B cell (primary cell): ENCODE data around the gene TAS2R60. TPM values are rescaled to one million over a fixed set of nuclear protein-coding genes. Genes with fewer than 3 reads are reported as not detected.

ENCODE experiments used
- ATAC-seq: fragments of 200-7000 bp; cut with Tn5 transposase; one replicate; pipeline ENCODE4 v1.10.0; 2021; ENCODE audit warnings: low read depth, mild to moderate bottlenecking, moderate number of reproducible peaks, moderate library complexity
- CTCF ChIA-PET: fragments of 350-600 bp; sonication (Branson Sonifier 250); formaldehyde crosslinking; loops from one replicate; lab custom pipeline; 2021; ENCODE audit warnings: antibody characterized with exemption, inconsistent platforms; lab: Charles Lee
- POLR2A ChIA-PET: fragments of 350-600 bp; sonication (Branson Sonifier 250); formaldehyde crosslinking; loops from one replicate; lab custom pipeline; 2021; ENCODE audit warnings: antibody characterized with exemption; lab: Charles Lee
- DNase-seq: peaks from one replicate; pipeline ENCODE4 v3.0.0; 2013
- H2AFZ ChIP-seq: 2 replicates; pipeline ENCODE4 v1.6.1; 2012; ENCODE audit warnings: mild to moderate bottlenecking, low read depth, low read length; ENCODE audit not compliant: insufficient read depth, poor library complexity, severe bottlenecking
- H3K27ac ChIP-seq, 2 donors: 1 replicate in 1 of 2; 2 replicates in 1 of 2; pipeline ENCODE4 v1.5.1; 2012 to 2013; ENCODE audit warnings: low read length in 2 of 2, mild to moderate bottlenecking in 2 of 2, moderate library complexity in 1 of 2
- H3K27me3 ChIP-seq, 4 experiments: fragments of 200-600 bp in 1 of 4; sonication (generic) in 1 of 4; replicated peaks in 1 of 4; 1 replicate in 2 of 4; 2 replicates in 2 of 4; pipeline versions ENCODE4 v1.6.1 to v1.7.0; 2013 to 2016; ENCODE audit warnings: low read length in 3 of 4, mild to moderate bottlenecking in 2 of 4, mixed read lengths in 1 of 4, moderate library complexity in 1 of 4; ENCODE audit not compliant: insufficient read depth in 4 of 4, control insufficient read depth in 3 of 4; ENCODE audit errors: control extremely low read depth in 1 of 4
- H3K36me3 ChIP-seq, 2 experiments: replicated peaks in 1 of 2; 1 replicate in 1 of 2; 2 replicates in 1 of 2; pipeline versions ENCODE4 v1.6.1 to v1.7.1; 2013; ENCODE audit warnings: low read length in 1 of 2; ENCODE audit not compliant: insufficient read depth in 2 of 2, control insufficient read depth in 1 of 2; ENCODE audit errors: control extremely low read depth in 1 of 2, extremely low read depth in 1 of 2
- H3K4me1 ChIP-seq, 2 donors: fragments of 200-600 bp in 1 of 2; sonication (generic) in 1 of 2; 1 replicate in 1 of 2; 2 replicates in 1 of 2; pipeline versions ENCODE4 v1.5.1 to v1.6.1; 2013 to 2017; ENCODE audit warnings: low read length in 2 of 2; ENCODE audit not compliant: control insufficient read depth in 2 of 2, insufficient read depth in 2 of 2
- H3K4me2 ChIP-seq: replicated peaks from 2 replicates; pipeline ENCODE3; 2012; ENCODE audit warnings: mild to moderate bottlenecking, low read depth, low read length; ENCODE audit not compliant: poor library complexity, severe bottlenecking
- H3K4me3 ChIP-seq, 5 experiments: fragments of 200-600 bp in 1 of 5; sonication (generic) in 1 of 5; 1 replicate in 3 of 5; 2 replicates in 2 of 5; pipeline versions ENCODE4 v1.5.1 to v1.7.0; 2011 to 2016; ENCODE audit warnings: low read length in 4 of 5, mild to moderate bottlenecking in 4 of 5, low read depth in 2 of 5, control low read depth in 1 of 5, moderate library complexity in 1 of 5; ENCODE audit not compliant: insufficient read depth in 1 of 5; ENCODE audit errors: control extremely low read depth in 1 of 5, extremely low read depth in 1 of 5
- H3K79me2 ChIP-seq: fragments of 200-600 bp; sonication (generic); one replicate; pipeline ENCODE4 v1.6.0; 2016; ENCODE audit warnings: low read length; ENCODE audit not compliant: control insufficient read depth, insufficient read depth
- H3K9ac ChIP-seq: fragments of 200-600 bp; sonication (generic); 2 replicates; pipeline ENCODE4 v1.6.1; 2017; ENCODE audit warnings: mild to moderate bottlenecking, low read length, moderate library complexity
- H3K9me3 ChIP-seq, 3 donors: one replicate each; pipeline versions ENCODE4 v1.6.1 to v1.7.1; 2013; ENCODE audit warnings: low read length in 2 of 3; ENCODE audit not compliant: control insufficient read depth in 2 of 3, insufficient read depth in 1 of 3; ENCODE audit errors: control extremely low read depth in 1 of 3
- H4K20me1 ChIP-seq: 2 replicates; pipeline ENCODE4 v1.6.0; 2012; ENCODE audit warnings: mild to moderate bottlenecking, low read length; ENCODE audit not compliant: insufficient read depth, control insufficient read depth, poor library complexity, severe bottlenecking
- H3K27ac Mint-ChIP-seq: one replicate; pipeline ENCODE4 v1.8.0; 2021; ENCODE audit warnings: mixed read lengths
- H3K27me3 Mint-ChIP-seq: one replicate; pipeline ENCODE4 v1.8.0; 2021; ENCODE audit warnings: mixed read lengths
- H3K4me1 Mint-ChIP-seq: one replicate; pipeline ENCODE4 v1.8.0; 2021; ENCODE audit warnings: mixed read lengths
- H3K4me3 Mint-ChIP-seq: one replicate; pipeline ENCODE4 v1.8.0; 2021; ENCODE audit warnings: mixed read lengths
- H3K9me3 Mint-ChIP-seq: one replicate; pipeline ENCODE4 v1.8.0; 2022; ENCODE audit warnings: mixed read lengths; ENCODE audit not compliant: insufficient read depth
- CTCF ChIP-seq: fragments of 200-600 bp; IDR thresholded peaks from one replicate; pipeline ENCODE4 v1.8.0; 2022; ENCODE audit warnings: antibody characterized with exemption, mild to moderate bottlenecking
- EZH2 ChIP-seq: IDR thresholded peaks from 2 replicates; pipeline ENCODE4 v1.6.1; 2012; ENCODE audit warnings: borderline replicate concordance, low read depth, mild to moderate bottlenecking, moderate library complexity, low read length; ENCODE audit not compliant: insufficient read depth, poor library complexity, severe bottlenecking
- WGBS: methylation state at CpG from one replicate; pipeline ENCODE4 v1.1.5; 2013; ENCODE audit warnings: missing lambda C conversion rate; ENCODE audit not compliant: insufficient coverage; 5-methylcytosine and 5-hydroxymethylcytosine counted together
- intact Hi-C: fragments of 100-400 bp; cut with micrococcal nuclease; formaldehyde crosslinking; loops from one replicate; pipeline ENCODE4 v1.10.0; 2022
- polyA plus RNA-seq: library from polyadenylated mRNA; depleted of rRNA; stranded (reverse); fragments of >200 nt; gene quantifications from 2 replicates; pipeline ENCODE4 v1.2.3, GENCODE V29; 2012
- total RNA-seq, 2 donors: library from RNA; stranded (reverse); fragments of 120-200 nt in 1 of 2; gene quantifications; 1 replicate in 1 of 2; 2 replicates in 1 of 2; pipeline versions ENCODE4 v1.2.3 to v1.2.4, GENCODE V29; 2013 to 2022

TAS2R60 gene
- total and polyA plus RNA-seq, 2 donors (not counting 1 experiment from before 2014, with no cell fraction given), result not detected

- intact Hi-C loops, result no loop called here
- ATAC-seq (no peak), DNase-seq (no peak)
- ChIA-PET CTCF (interaction anchor here (0.8 to 2.8 kb wide), 5 partner anchors 10 to 190 kb away, joined by 3 to 16 read pairs (median 4); no protein-coding TSS in a partner anchor), POLR2A (no interaction called here)
- H4K20me1 ChIP-seq, result no peaks in the 10 kb centered on the region
- H3K36me3 ChIP-seq, result no peaks in the 10 kb centered on the region
- H3K4me3 ChIP-seq, result no peak overlapping the region
- H3K9me3 ChIP-seq, result no peaks in the 10 kb centered on the region
- no peak overlapping the region for H3K27ac ChIP-seq
- peaks cover 20 to 25% of the 10 kb centered on the region in 2 donors for H3K4me1 ChIP-seq
- H3K27ac Mint-ChIP-seq, result no peak overlapping the region
- H3K4me2 ChIP-seq, result no peak overlapping the region
- no peak overlapping the region for H3K9ac ChIP-seq
- H3K4me3 Mint-ChIP-seq, result no peak overlapping the region
- 88% methylated on average over 8 of the region's 9 CpGs for WGBS
- no peaks in the 10 kb centered on the region for H3K9me3 Mint-ChIP-seq
- peaks cover 11% of the 10 kb centered on the region for H3K27me3 Mint-ChIP-seq
- TF ChIP-seq CTCF, result no peak
- H3K27me3 ChIP-seq, result peaks cover 0 to 15% (median 6%) of the 10 kb centered on the region in 4 experiments
- H2AFZ ChIP-seq, result no peak overlapping the region
- H3K4me1 Mint-ChIP-seq, result peaks cover 25% of the 10 kb centered on the region
- H3K79me2 ChIP-seq, result no peaks in the 10 kb centered on the region
Observed at GRCh38 chr7:143405173-143406001, 37.9 kb upstream of the TAS2R60 start.

GRCh38 chr7:143406002-143406357, 37.3 kb upstream of the TAS2R60 start:
- 80% methylated on average over 3 of the region's 3 CpGs for WGBS
- Mint-ChIP-seq H3K4me1 (peaks cover 29% of the 10 kb centered on the region), H3K27ac (no peak overlapping the region), H3K4me3 (no peak overlapping the region), H3K27me3 (peaks cover 15% of the 10 kb centered on the region), H3K9me3 (no peaks in the 10 kb centered on the region)
- intact Hi-C loops, result no loop called here
- Histone ChIP-seq H3K4me3 (no peak overlapping the region), H3K79me2 (no peaks in the 10 kb centered on the region), H4K20me1 (no peaks in the 10 kb centered on the region), H3K9me3 (no peaks in the 10 kb centered on the region), H2AFZ (no peak overlapping the region), H3K36me3 (no peaks in the 10 kb centered on the region), H3K27me3 (peaks cover 0 to 18% (median 8%) of the 10 kb centered on the region in 4 experiments), H3K4me2 (no peak overlapping the region), H3K4me1 (peaks cover 24 to 29% of the 10 kb centered on the region in 2 donors), H3K9ac (no peak overlapping the region), H3K27ac (no peak overlapping the region)
- ChIA-PET POLR2A (no interaction called here), CTCF (interaction anchor here (1.7 to 3.0 kb wide), 4 partner anchors 10 to 191 kb away, joined by 4 to 23 read pairs (median 10); no protein-coding TSS in a partner anchor)
- TF ChIP-seq EZH2 (no peak), CTCF (no peak)
- ATAC-seq, result no peak
- DNase-seq, result no peak
